A673 (cell line): Measurements from ENCODE around the gene SPATC1L. TPM values are rescaled to one million over a fixed set of nuclear protein-coding genes. Genes with fewer than 3 reads are reported as not detected.

Experiments used
- BruUV-seq: library from RNA; stranded (reverse); fragments of 400-500 nt; replicated peaks from 2 replicates; lab custom pipeline; 2021; lab: Mats Ljungman, UMichigan
- CTCF ChIA-PET: fragments of 300-600 bp; sonication (Branson Sonifier 250); formaldehyde crosslinking; loops from one replicate; lab custom pipeline; 2022; ENCODE audit warnings: antibody characterized with exemption; lab: Charles Lee
- POLR2A ChIA-PET: fragments of 300-600 bp; sonication (Branson Sonifier 250); formaldehyde crosslinking; loops from one replicate; lab custom pipeline; 2022; ENCODE audit warnings: antibody characterized with exemption; ENCODE audit not compliant: low non-redundant PET; lab: Charles Lee
- DNase-seq: peaks from one replicate; pipeline ENCODE4 v3.0.0-alpha.2; 2015; ENCODE audit warnings: low spot score
- H3K27ac ChIP-seq: fragments of 200-600 bp; sonication (generic); 2 replicates; pipeline ENCODE4 v1.5.1; 2016; ENCODE audit warnings: mixed run types, low read depth, mild to moderate bottlenecking, mixed read lengths, antibody characterized with exemption, low read length; ENCODE audit not compliant: poor library complexity, severe bottlenecking
- H3K27me3 ChIP-seq: fragments of 200-600 bp; sonication (generic); replicated peaks from 2 replicates; pipeline ENCODE4 v1.6.1; 2017; ENCODE audit warnings: mixed run types, low read depth, mild to moderate bottlenecking, mixed read lengths, antibody characterized with exemption, low read length; ENCODE audit not compliant: insufficient read depth, poor library complexity
- H3K36me3 ChIP-seq: fragments of 200-600 bp; sonication (generic); 2 replicates; pipeline ENCODE4 v1.6.1; 2016; ENCODE audit warnings: mixed run types, mild to moderate bottlenecking, mixed read lengths, antibody characterized with exemption, low read length; ENCODE audit not compliant: insufficient read depth, poor library complexity, severe bottlenecking
- H3K4me1 ChIP-seq: fragments of 200-600 bp; sonication (generic); 2 replicates; pipeline ENCODE4 v1.6.1; 2017; ENCODE audit warnings: mixed run types, mild to moderate bottlenecking, mixed read lengths, antibody characterized with exemption, low read length; ENCODE audit not compliant: insufficient read depth, poor library complexity, severe bottlenecking
- H3K4me3 ChIP-seq: fragments of 200-600 bp; sonication (generic); 2 replicates; pipeline ENCODE4 v1.5.1; 2016; ENCODE audit warnings: low read depth, mixed run types, mild to moderate bottlenecking, mixed read lengths, low read length; ENCODE audit not compliant: poor library complexity, severe bottlenecking
- H3K9me3 ChIP-seq: fragments of 200-600 bp; sonication (generic); 2 replicates; pipeline ENCODE4 v1.6.1; 2016; ENCODE audit warnings: mixed run types, low read depth, mild to moderate bottlenecking, mixed read lengths, antibody characterized with exemption, low read length; ENCODE audit not compliant: poor library complexity, severe bottlenecking
- EZH2 ChIP-seq: fragments of 200-600 bp; sonication (generic); IDR thresholded peaks from 2 replicates; pipeline ENCODE4 v1.6.1; 2017; ENCODE audit warnings: borderline replicate concordance, low read depth, mild to moderate bottlenecking, mixed read lengths, antibody characterized with exemption, low read length; ENCODE audit not compliant: poor library complexity, severe bottlenecking
- intact Hi-C: fragments of 100-400 bp; cut with micrococcal nuclease; formaldehyde crosslinking; loops from one replicate; pipeline ENCODE4 v1.10.0; 2022; ENCODE audit not compliant: unreplicated experiment
- total RNA-seq: library from RNA; stranded (reverse); gene quantifications from 2 replicates; pipeline ENCODE4 v1.2.3, GENCODE V29; 2021
- TF ChIP-seq, protein P1 (sequence below): fragments of 300-800, 200-600 bp; sonication (generic); conservative IDR thresholded peaks from 2 replicates; pipeline ENCODE4 v1.5.1; 2017; ENCODE audit warnings: low read depth, mild to moderate bottlenecking, antibody characterized with exemption, low read length, moderate library complexity, mixed read lengths

The SPATC1L gene
- total RNA-seq, 1 experiment from 2014 or later, result 30.9 TPM

DNA sequence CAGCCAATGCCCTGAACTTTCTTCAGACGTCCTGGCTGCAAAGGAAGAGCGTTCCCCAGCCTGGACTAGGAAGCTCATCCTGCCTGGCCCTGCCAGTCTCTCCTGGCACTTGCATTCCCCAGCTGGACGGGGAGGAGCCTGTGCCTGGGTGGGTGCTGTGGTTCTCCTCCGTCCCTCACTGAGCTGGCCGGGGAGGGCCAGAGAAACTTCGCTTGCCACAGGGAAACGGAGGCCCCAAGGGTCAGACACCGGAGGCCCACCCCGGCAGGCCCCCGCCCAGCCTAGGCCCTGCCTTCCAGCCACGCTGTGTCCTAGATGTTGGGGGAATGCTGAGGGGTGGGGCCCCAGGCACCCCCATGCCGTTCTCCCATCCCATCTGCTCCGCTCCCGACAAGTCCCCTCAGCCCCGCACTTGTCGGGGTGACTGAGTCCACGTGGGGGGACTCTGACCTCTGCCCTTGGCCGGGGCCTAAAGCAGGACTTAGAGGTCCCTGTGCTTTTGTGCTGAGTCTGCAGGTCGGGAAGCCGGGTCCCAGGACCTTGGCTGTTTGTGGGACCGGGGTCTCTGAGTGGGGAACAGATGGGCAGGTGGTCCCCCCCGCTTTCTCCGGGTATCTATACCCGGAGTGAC is 33.7 kb downstream of the SPATC1L start:
- H3K9me3 ChIP-seq, result no peaks in the 10 kb centered on the region
- H3K4me3 ChIP-seq, result no peak overlapping the region
- H3K4me1 ChIP-seq, result peaks cover 5% of the 10 kb centered on the region
- no peak overlapping the region for H3K27ac ChIP-seq
- ChIA-PET POLR2A (no interaction called here), CTCF (no interaction called here)
- no TSS peak for BruUV-seq
- intact Hi-C loops, result no loop called here
- no peaks in the 10 kb centered on the region for H3K36me3 ChIP-seq
- no peak for DNase-seq
- no peaks in the 10 kb centered on the region for H3K27me3 ChIP-seq
- TF ChIP-seq, protein P1, sequence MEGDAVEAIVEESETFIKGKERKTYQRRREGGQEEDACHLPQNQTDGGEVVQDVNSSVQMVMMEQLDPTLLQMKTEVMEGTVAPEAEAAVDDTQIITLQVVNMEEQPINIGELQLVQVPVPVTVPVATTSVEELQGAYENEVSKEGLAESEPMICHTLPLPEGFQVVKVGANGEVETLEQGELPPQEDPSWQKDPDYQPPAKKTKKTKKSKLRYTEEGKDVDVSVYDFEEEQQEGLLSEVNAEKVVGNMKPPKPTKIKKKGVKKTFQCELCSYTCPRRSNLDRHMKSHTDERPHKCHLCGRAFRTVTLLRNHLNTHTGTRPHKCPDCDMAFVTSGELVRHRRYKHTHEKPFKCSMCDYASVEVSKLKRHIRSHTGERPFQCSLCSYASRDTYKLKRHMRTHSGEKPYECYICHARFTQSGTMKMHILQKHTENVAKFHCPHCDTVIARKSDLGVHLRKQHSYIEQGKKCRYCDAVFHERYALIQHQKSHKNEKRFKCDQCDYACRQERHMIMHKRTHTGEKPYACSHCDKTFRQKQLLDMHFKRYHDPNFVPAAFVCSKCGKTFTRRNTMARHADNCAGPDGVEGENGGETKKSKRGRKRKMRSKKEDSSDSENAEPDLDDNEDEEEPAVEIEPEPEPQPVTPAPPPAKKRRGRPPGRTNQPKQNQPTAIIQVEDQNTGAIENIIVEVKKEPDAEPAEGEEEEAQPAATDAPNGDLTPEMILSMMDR, result no peak
- no peak for TF ChIP-seq EZH2

DNA sequence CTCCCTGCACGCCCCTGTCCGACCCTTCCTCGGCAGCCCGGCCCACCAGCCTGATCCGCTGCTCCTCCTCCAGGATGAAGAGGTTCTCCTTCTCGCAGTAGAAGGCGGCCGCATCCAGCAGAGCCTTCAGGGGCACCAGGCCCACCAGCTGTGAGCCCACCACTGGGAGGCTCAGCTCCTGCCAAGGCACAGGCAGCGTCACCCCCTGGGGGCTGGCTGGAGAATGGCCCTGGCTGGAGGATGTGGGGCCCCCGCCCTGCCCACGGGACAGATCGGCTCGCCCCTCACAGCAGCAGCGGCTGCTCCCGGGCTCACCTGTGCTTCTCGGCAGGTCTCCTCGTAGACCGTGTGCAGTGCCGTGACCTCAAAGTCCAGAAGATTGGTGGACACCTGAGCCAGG is 34.2 kb downstream of the SPATC1L start:
- H3K4me3 ChIP-seq, result no peak overlapping the region
- ChIA-PET POLR2A (no interaction called here), CTCF (no interaction called here)
- no peaks in the 10 kb centered on the region for H3K36me3 ChIP-seq
- H3K27me3 ChIP-seq, result no peaks in the 10 kb centered on the region
- BruUV-seq, result no TSS peak
- TF ChIP-seq, protein P1, result no peak
- no peak for TF ChIP-seq EZH2
- H3K4me1 ChIP-seq, result peaks cover 5% of the 10 kb centered on the region
- no peak for DNase-seq
- intact Hi-C loops, result no loop called here
- H3K27ac ChIP-seq, result no peak overlapping the region
- no peaks in the 10 kb centered on the region for H3K9me3 ChIP-seq

DNA sequence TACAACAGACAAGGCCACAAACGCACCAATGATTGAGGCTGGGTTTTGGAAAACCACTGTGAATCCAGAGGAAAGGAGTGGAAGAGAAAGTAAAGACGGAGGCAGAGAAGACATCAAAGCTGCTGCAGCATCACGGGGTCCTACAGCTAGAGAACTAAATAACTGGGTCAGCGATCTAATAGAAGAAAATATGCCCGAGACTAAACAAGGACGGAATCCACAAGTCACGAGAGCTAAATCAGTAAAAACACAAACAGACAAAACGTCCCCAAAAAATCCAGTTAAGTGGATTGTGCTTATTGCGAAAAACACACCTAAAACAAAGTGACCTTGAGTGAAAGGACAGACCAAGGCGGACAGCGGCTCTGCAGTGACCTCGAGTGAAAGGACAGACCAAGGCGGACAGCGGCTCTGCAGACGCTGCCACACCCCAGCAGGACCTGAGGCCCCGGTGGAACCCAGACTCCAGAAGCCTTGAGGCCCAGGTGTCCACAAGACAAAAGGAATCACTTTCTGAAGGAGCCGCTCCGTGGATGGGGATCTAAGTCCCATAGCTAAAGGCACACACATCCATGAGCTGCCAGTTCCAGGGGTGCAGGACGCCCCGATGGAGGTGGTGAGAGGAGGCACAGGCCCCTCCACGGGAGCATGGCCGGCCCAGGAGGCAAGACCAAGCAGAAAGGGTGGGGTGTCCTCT is 34.9 kb downstream of the SPATC1L start:
- intact Hi-C loops, result no loop called here
- H3K27me3 ChIP-seq, result no peaks in the 10 kb centered on the region
- H3K27ac ChIP-seq, result no peak overlapping the region
- H3K36me3 ChIP-seq, result no peaks in the 10 kb centered on the region
- H3K9me3 ChIP-seq, result no peaks in the 10 kb centered on the region
- no TSS peak for BruUV-seq
- peaks cover 5% of the 10 kb centered on the region for H3K4me1 ChIP-seq
- POLR2A ChIA-PET, result no interaction called here
- TF ChIP-seq, protein P1, result no peak
- no peak for TF ChIP-seq EZH2
- CTCF ChIA-PET, result no interaction called here
- H3K4me3 ChIP-seq, result no peak overlapping the region
- DNase-seq, result no peak
